Thyroid gland (tissue), 4 donors: ENCODE measurements around the gene FBRSL1. TPM values are rescaled to one million over a fixed set of nuclear protein-coding genes. Genes with fewer than 3 reads are reported as not detected.
A peak's percentile ranks its signal among the peaks of the same experiment; 100 is the strongest.

Source experiments
- DNase-seq, 2 donors: peaks; one replicate each; pipeline ENCODE4 v3.0.0-alpha.2; 2019
- H3K27ac ChIP-seq, 3 donors: fragments of 200-600 bp; sonication (generic); 1 replicate in 2 of 3; 2 replicates in 1 of 3; pipeline ENCODE4 v1.5.1; 2016 to 2019; ENCODE audit warnings: mild to moderate bottlenecking in 1 of 3, moderate library complexity in 1 of 3
- H3K27me3 ChIP-seq: fragments of 200-600 bp; sonication (generic); one replicate; pipeline ENCODE4 v1.5.1; 2019
- H3K36me3 ChIP-seq, 2 donors: fragments of 200-600 bp; sonication (generic); one replicate each; pipeline ENCODE4 v1.5.1; 2016 to 2019
- H3K4me1 ChIP-seq, 2 donors: fragments of 200-600 bp; sonication (generic); one replicate each; pipeline ENCODE4 v1.5.1; 2017 to 2019
- H3K4me3 ChIP-seq, 3 donors: fragments of 200-600 bp; sonication (generic); replicated peaks in 1 of 3; 1 replicate in 2 of 3; 2 replicates in 1 of 3; pipeline ENCODE4 v1.5.1; 2016; ENCODE audit warnings: mild to moderate bottlenecking in 1 of 3
- H3K9me3 ChIP-seq: fragments of 200-600 bp; sonication (generic); one replicate; pipeline ENCODE4 v1.5.1; 2017
- POLR2A ChIP-seq, 2 donors: fragments of 450-650 bp; IDR thresholded peaks; one replicate each; pipeline ENCODE4 v1.6.1; 2017; ENCODE audit warnings: antibody characterized with exemption in 2 of 2, mild to moderate bottlenecking in 2 of 2, moderate library complexity in 1 of 2
- WGBS, 2 donors: methylation state at CpG; one replicate each; pipeline ENCODE4 v1.1.5; 2017; 5-methylcytosine and 5-hydroxymethylcytosine counted together
- intact Hi-C: fragments of 100-400 bp; cut with DNase I; formaldehyde crosslinking; loops from one replicate; pipeline ENCODE4 v1.15.1; 2023
- total RNA-seq, 4 donors: library from RNA; depleted of rRNA; stranded (reverse); fragments of >200 nt; gene quantifications; one replicate each; pipeline ENCODE4 v1.2.3, GENCODE V29; 2016
- TF ChIP-seq, protein P1 (sequence below), 6 experiments: fragments of 200-600 bp in 3 of 6; fragments of 450-650 bp in 3 of 6; sonication (generic) in 3 of 6; IDR thresholded peaks; one replicate each; pipeline ENCODE4 v1.5.1; 2016 to 2019; ENCODE audit warnings: antibody characterized with exemption in 6 of 6, mild to moderate bottlenecking in 2 of 6, inconsistent platforms in 1 of 6, moderate library complexity in 1 of 6

Gene FBRSL1
- total RNA-seq, 4 donors from 2014 or later: 9.2 to 19.7 (median 12.0) TPM

DNA sequence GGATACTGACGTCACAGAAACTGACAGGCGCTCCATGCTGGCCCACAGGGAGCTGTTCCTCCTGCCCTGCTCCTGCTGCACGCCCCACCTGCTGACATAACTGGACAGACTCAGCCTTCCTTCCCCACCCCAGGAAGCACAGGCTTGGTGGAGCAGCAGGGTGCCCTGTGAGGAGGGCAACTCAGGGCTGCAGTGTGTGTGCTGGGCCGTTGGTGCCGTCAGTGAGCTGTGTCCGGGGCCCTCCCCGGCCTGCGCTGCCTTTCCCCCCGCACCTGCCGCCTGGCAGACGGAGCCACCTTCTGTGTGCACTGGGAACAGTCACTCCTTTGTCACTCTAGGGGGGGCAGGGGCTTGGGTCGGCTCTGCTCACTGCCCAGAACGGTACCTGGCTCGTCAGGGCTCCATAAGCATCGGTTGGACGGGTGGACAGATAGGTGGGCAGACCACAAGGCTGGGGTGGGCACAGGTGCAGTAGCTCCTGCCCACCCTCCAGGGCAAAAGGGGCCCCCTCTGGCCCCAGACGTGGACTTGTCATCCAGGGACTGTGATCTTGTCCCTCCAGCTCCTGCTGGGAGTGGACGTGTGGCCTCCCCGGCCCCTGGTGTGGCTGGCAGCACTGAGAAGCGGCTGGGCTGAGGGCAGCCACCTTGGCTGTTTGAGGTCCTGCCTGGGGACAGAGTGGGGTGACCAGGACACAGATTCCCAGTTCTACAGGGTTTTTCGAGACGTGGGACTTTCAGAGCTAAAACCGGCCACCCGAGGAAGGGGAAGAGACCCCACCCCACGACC is 32.8 kb downstream of the FBRSL1 start:
- no peak overlapping the region for H3K4me3 ChIP-seq
- no peaks in the 10 kb centered on the region for H3K36me3 ChIP-seq
- H3K4me1 ChIP-seq: peaks cover 50 to 54% of the 10 kb centered on the region in 2 donors
- H3K9me3 ChIP-seq: no peaks in the 10 kb centered on the region
- DNase-seq: peak; percentile 63 to 66
- intact Hi-C loops: loop anchor here (5.0 kb wide), 1 partner anchor 105 kb away; no protein-coding TSS in a partner anchor
- no peak for TF ChIP-seq POLR2A (IDR thresholded peaks at IDR 0.05)
- TF ChIP-seq, protein P1, sequence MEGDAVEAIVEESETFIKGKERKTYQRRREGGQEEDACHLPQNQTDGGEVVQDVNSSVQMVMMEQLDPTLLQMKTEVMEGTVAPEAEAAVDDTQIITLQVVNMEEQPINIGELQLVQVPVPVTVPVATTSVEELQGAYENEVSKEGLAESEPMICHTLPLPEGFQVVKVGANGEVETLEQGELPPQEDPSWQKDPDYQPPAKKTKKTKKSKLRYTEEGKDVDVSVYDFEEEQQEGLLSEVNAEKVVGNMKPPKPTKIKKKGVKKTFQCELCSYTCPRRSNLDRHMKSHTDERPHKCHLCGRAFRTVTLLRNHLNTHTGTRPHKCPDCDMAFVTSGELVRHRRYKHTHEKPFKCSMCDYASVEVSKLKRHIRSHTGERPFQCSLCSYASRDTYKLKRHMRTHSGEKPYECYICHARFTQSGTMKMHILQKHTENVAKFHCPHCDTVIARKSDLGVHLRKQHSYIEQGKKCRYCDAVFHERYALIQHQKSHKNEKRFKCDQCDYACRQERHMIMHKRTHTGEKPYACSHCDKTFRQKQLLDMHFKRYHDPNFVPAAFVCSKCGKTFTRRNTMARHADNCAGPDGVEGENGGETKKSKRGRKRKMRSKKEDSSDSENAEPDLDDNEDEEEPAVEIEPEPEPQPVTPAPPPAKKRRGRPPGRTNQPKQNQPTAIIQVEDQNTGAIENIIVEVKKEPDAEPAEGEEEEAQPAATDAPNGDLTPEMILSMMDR (IDR thresholded peaks at IDR 0.05): no peak
- no peak overlapping the region for H3K27ac ChIP-seq
- H3K27me3 ChIP-seq: no peaks in the 10 kb centered on the region
- 68 to 100% methylated on average over 2 to 25 of the region's 25 CpGs for WGBS, 2 donors

DNA sequence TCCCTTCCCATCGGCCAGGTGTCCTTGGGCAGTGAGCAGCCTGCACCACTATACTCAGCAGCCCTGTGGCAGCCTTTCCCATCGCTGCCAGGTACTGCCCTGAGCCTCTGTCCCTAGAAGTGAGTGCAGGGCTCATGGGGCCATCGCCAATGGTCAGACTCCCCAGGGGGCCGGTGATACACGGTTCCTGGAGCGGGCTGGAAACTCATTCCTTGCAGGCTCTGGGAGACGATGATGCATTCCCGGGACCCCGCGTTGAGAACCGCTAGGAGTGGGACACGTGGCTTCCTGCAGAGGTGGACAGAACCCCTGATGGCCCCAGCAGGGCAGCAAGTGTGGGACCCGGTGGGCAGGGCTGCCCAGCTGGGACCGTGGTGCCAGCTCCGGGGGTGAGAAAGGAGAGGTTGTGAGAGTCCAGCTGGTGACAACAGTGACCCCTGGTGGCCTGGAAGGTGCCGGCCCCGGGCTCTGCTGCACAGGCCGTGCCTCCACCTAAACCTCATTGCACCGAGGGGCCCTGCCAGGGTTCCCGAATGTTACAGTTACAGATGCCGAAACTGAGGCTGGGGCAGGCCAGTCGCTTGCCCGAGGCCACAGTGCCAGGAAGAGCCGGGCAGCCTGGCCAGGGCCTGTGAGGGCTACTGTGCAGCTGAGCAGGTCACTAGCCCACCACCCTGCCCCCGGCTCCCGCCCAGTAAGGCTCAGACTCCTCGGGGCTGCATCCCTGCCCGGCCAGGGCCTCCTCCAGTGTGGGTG is 33.8 kb downstream of the FBRSL1 start:
- WGBS, 2 donors: 49 to 67% methylated on average over 4 to 21 of the region's 28 CpGs
- H3K27ac ChIP-seq: no peak overlapping the region
- H3K27me3 ChIP-seq: no peaks in the 10 kb centered on the region
- no peaks in the 10 kb centered on the region for H3K36me3 ChIP-seq
- no peak overlapping the region for H3K4me3 ChIP-seq
- intact Hi-C loops: loop anchor here (5.0 kb wide), 1 partner anchor 106 kb away; no protein-coding TSS in a partner anchor
- no peaks in the 10 kb centered on the region for H3K9me3 ChIP-seq
- peak; percentile 73 for DNase-seq
- TF ChIP-seq, protein P1 (IDR thresholded peaks at IDR 0.05): peak; percentile 34 to 75 (median 58)
- TF ChIP-seq POLR2A (IDR thresholded peaks at IDR 0.05): no peak
- peaks cover 50 to 54% of the 10 kb centered on the region in 2 donors for H3K4me1 ChIP-seq

DNA sequence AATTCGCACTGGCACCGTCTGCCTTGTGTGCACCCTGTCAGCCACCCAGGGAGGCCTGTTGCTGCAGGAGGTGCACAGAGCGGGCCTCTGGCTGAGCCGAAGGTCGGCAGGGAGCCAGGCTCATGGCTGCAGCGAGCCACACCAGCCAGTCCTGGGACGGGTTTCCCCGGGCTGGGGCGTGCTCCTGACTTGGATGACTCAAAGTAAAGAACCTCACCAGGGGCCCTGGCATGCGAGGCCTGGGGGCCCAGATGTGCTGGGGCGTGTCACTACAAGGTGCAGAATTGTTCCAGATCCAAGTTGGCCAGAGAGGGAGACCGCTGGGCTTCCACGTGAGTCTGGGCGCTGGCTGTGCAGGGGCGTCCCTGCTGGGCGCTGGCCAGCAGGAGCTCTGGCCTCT is 34.5 kb downstream of the FBRSL1 start:
- 54 to 76% methylated on average over 5 to 10 of the region's 16 CpGs for WGBS, 2 donors
- no peak overlapping the region for H3K27ac ChIP-seq
- no peak overlapping the region for H3K4me3 ChIP-seq
- no peaks in the 10 kb centered on the region for H3K36me3 ChIP-seq
- DNase-seq: peak; percentile 88 to 89
- H3K4me1 ChIP-seq: peaks cover 50 to 54% of the 10 kb centered on the region in 2 donors
- no peaks in the 10 kb centered on the region for H3K27me3 ChIP-seq
- intact Hi-C loops: loop anchor here (5.0 kb wide), 1 partner anchor 107 kb away; no protein-coding TSS in a partner anchor
- no peaks in the 10 kb centered on the region for H3K9me3 ChIP-seq
- no peak for TF ChIP-seq POLR2A (IDR thresholded peaks at IDR 0.05)
- TF ChIP-seq, protein P1 (IDR thresholded peaks at IDR 0.05): no peak

DNA sequence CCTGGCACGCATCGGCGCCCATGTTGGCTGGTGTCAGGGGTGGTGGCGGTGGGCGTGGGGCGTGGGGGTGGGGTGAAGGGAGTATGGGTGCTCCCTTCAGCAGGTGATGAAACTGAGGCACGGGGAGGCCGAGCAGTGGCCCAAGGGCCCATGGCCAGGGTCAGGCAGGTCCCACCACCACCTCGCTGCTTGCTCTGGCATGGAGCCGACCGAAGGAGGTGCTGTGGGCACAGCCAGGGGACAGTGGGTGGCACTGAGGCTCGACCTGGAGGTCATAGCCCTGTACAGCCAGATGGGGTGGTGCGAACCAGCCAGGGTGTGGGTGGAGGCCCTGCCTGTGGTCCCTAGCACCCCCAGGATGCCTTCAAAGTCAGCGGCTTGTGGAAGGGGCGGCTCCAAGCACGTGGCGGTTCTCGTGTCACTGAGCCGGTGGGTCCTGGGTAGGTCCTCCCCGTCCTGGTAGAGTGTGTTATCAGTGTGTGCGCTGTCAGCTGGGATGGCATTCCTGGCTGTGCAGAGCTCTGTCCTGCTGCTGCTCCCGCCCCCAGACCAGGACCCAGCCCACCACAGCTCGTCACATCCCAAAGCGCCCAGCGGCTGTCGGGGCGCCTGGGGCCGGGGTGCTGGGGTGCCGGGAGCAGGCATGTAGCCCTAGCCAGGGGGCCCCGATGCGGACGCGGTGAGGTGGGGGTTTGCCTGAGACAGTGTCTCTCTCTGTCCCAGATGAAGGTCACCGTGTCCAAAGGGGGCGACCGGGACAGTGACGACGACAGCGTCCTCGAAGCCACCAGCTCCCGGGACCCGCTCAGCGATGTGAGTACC is 35.3 kb downstream of the FBRSL1 start:
- H3K27ac ChIP-seq: no peak overlapping the region
- intact Hi-C loops: no loop called here
- no peaks in the 10 kb centered on the region for H3K36me3 ChIP-seq
- peaks cover 44 to 50% of the 10 kb centered on the region in 2 donors for H3K4me1 ChIP-seq
- DNase-seq: peak in 1 of 2 donors; percentile 15
- no peaks in the 10 kb centered on the region for H3K27me3 ChIP-seq
- no peak for TF ChIP-seq POLR2A (IDR thresholded peaks at IDR 0.05)
- TF ChIP-seq, protein P1 (IDR thresholded peaks at IDR 0.05): no peak
- WGBS, 2 donors: 79 to 90% methylated on average over 35 to 39 of the region's 43 CpGs
- H3K4me3 ChIP-seq: no peak overlapping the region
- H3K9me3 ChIP-seq: no peaks in the 10 kb centered on the region
